GM18505 (cell line): Measurements from ENCODE around the gene VOPP1.
"Not testable (repeated sequence)": the region's sequence is repeated elsewhere in the genome, so short reads cannot be mapped to it uniquely, and the experiment has no call there.

Experiments
- ATAC-seq: cut with Tn5 transposase; IDR thresholded peaks from one replicate; pipeline ENCODE4 v1.9.1; 2021; ENCODE audit not compliant: unreplicated experiment
- POLR2A ChIP-seq: IDR thresholded peaks from 4 replicates; pipeline ENCODE4 v1.6.1; 2011; ENCODE audit warnings: borderline replicate concordance; ENCODE audit not compliant: insufficient read depth, insufficient read length; ENCODE audit errors: extremely low read depth

The VOPP1 gene

GRCh38 chr7:55572378-55573233, at the start of gene VOPP1:
Gene VOPP1, minus strand, starts transcription at chr7:55572502. Its CDS starts 178 bp downstream, at chr7:55572324.
- ATAC-seq = peak; percentile 57
- TF ChIP-seq POLR2A = peak; percentile 53

- no peak for TF ChIP-seq POLR2A
- no peak for ATAC-seq
Observed at GRCh38 chr7:55618913-55619312, 46.6 kb upstream of the VOPP1 start.

GRCh38 chr7:55614365-55615064, 42.2 kb upstream of the VOPP1 start:
- not testable (repeated sequence) for ATAC-seq

GRCh38 chr7:55609726-55610125, 37.4 kb upstream of the VOPP1 start:
- not testable (repeated sequence) for ATAC-seq

DNA sequence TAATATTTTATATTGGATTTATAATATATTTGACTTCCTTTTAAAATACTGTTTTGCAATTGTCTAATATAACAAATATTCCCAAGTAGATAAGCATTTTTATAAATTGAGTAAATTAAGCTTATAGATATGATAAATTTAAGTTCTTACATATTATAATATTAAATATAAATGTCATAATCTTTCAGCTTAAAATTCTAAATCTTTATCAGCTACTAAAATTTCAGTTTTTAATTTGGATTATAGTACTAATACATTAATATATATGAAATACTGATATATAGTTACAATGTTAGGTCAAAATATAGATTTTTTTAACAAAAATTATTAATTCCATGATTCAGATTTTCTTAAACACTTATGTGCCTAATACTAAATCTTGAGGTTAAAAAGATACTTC, 33.4 kb upstream of the VOPP1 start:
- not testable (repeated sequence) for ATAC-seq

DNA sequence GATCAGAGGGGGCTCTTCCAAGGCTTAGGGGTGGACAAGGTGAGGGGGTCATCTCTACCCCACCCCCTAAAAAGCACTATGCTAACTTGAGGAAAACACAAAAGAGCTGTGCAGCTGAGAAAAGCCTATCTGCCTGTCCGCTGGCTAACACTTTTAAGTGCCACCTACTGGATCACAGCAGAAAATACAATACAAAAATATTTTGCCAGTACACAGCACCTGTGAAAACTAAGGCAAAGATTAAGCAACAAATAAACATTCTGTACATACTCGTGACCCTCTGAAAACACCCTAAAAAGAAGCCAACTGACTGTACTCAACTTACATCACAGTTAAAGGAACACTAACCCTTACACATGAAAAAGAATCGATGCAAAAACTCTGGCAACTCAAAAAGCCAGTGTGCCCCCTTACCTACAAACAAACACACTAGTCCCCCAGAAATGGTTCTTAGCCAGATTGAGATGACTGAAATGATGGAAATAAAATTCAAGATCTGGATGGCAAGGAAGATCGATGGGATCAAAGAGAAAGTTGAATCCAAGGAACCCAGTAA, 25.7 kb upstream of the VOPP1 start:
- not testable (repeated sequence) for ATAC-seq

- ATAC-seq = not testable (repeated sequence)
Observed at GRCh38 chr7:55597214-55597739, 25.0 kb upstream of the VOPP1 start.

GRCh38 chr7:55595511-55595910, 23.2 kb upstream of the VOPP1 start:
- no peak for TF ChIP-seq POLR2A
- ATAC-seq = no peak

- no peak for ATAC-seq
- no peak for TF ChIP-seq POLR2A
Observed at GRCh38 chr7:55594870-55595269, 22.6 kb upstream of the VOPP1 start.

GRCh38 chr7:55594414-55594813, 22.1 kb upstream of the VOPP1 start:
- no peak for ATAC-seq
- TF ChIP-seq POLR2A = no peak

DNA sequence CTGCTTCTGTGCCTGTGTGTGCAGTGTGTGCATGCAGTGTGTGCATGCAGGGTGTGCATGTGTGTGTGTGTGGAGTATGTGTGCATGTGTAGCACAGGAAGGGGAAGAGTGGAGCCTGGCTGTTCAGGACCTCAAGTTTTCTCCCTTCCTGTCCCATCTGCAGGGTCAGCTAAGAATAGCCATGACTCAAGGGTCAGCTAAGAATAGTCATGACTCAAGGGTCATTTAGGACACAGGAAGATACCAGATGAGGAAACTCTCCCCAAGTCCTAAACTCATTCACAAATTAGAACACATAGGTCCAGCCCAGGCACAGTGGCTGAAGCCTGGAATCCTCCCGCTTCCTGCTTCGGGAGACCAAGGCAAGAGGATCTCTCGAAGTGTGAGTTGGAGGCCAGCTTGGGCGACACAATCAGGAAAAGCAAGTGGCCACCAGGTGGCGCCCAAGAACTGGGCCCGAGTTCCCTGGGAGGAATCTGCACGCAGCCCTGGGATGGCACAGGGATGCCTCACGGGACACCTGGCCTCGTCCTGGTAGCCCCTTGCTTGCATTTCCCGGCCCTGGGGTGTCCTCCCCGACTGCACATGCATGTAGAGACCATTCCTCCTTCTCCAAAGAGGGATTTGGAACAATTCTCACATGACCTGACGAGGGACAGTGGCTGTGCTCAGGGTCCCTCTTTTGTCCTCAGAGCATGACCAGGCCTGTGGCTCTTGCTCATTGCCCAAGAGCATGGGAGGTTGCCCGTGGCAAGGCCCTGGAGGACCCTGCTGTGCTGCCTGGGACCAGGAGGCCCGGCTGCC, 21.4 kb upstream of the VOPP1 start:
- ATAC-seq = peak; percentile 43
- TF ChIP-seq POLR2A = no peak

- ATAC-seq = no peak
- no peak for TF ChIP-seq POLR2A
Observed at GRCh38 chr7:55593172-55593514, 20.8 kb upstream of the VOPP1 start.

- ATAC-seq = no peak
- TF ChIP-seq POLR2A = no peak
Observed at GRCh38 chr7:55592492-55592891, 20.2 kb upstream of the VOPP1 start.
